MM.1S (cell line): ENCODE measurements around the gene ZNF263.

Source experiments
- CTCF ChIP-seq: fragments of 300-600 bp; sonication (generic); IDR thresholded peaks from 2 replicates; pipeline ENCODE4 v1.5.1; 2016; ENCODE audit warnings: antibody characterized with exemption, low read length, mixed read lengths
- EZH2 ChIP-seq: fragments of 300-600 bp; sonication (generic); optimal IDR thresholded peaks from 2 replicates; pipeline ENCODE3; 2017; ENCODE audit warnings: low read depth, mild to moderate bottlenecking, antibody characterized with exemption, low read length, mixed read lengths

GRCh38 chr16:3234857-3235561 is 48.3 kb upstream of the ZNF263 start, which contains the start of gene ZNF200:
- TF ChIP-seq CTCF (no peak), EZH2 (no peak)
